GM23248 (cell line): ENCODE results near the gene SEMA4G.

Source experiments
- EZH2 ChIP-seq: fragments of 200-600 bp; sonication (generic); IDR thresholded peaks from 2 replicates; pipeline ENCODE4 v1.6.1; 2018; ENCODE audit warnings: antibody characterized with exemption, mild to moderate bottlenecking; ENCODE audit not compliant: insufficient read depth, poor library complexity, severe bottlenecking
- EZH2phosphoT487 ChIP-seq: fragments of 200-600 bp; sonication (generic); IDR thresholded peaks from 2 replicates; pipeline ENCODE4 v1.6.1; 2018; ENCODE audit warnings: antibody characterized with exemption, moderate library complexity, mild to moderate bottlenecking, low read depth; ENCODE audit not compliant: insufficient read depth

DNA sequence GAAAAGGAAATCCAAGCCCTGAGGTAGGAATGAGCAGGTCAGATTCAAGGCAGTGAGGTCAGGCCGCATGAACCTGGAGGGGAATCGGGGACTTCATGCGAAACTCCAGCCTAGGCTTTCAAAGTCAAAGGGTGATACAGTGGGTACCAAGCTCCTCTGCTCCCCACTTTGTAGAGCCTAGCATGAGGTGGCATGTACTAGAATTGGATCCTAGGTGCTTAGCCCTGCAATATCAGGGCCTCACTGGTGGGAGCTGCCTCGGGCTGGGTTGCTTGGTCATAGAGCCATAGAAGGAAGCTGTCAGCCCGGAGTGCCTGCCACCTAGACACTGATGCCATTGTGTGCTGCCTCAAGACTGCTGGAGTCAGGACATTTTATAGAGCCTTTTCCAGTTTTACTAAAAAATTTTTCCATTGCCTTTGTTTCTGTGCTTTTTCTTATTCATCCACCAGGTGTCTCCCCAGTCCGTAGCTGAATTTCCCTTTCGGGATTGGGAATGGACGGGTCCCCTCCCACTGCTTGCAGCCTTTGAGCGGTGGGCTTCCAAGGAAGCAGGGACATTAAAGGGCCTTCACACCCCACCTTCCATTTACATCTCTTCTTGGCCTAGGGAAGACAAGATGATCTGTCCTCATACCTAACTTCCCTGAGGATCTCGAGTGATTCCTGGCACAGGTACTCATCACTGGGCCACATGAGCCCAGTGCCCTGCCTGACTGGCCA, 24.8 kb downstream of the SEMA4G start:
- TF ChIP-seq EZH2 (no peak), EZH2phosphoT487 (no peak)
